Fibroblast of skin of back (primary cell): ENCODE measurements around the gene MALRD1.
"Not testable (repeated sequence)": the region's sequence is repeated elsewhere in the genome, so short reads cannot be mapped to it uniquely, and the experiment has no call there.

ENCODE experiments used
- DNase-seq: peaks from one replicate; pipeline ENCODE4 v3.0.0-alpha.2; 2013

MALRD1 gene

DNA sequence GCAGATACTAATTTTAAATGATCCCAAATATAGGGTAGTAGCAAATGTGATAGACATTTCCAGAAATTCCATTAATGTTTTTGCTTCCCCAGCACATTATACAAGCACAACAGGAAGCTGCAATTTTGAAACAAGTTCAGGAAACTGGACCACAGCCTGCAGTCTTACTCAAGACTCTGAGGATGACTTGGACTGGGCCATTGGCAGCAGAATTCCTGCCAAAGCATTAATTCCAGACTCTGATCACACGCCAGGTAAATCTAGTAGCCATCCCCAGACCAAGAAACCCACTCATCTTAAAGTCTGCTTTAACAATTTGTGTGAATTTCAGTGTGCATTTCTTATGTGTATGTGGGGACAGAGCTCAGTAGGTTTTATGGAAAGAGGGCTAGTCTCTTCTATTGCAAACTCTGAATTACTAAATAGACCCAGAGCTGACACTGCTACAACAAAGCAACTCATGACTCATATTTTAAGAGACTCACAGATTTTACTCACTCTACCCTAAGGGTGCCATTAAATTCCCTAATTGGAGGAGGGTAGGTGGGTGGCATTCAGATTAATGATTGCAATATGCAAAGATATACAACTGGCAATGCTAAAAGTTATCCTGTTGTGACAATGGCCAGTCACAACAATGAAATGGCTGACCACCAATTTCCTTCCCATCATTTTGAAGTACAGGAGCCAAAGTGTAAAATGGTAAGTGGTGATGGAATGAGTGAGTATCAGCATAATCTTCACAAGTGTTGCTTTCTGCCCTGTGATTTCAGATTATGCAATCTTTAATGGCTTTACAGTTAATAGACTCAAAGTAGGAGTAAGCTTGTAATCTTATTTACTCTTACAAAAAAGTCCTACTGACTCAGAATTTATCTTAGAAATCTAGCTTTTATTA lies 450.0 kb downstream of the MALRD1 start:
- DNase-seq = no peak

GRCh38 chr10:19499291-19499770 lies 450.7 kb downstream of the MALRD1 start:
- no peak for DNase-seq

GRCh38 chr10:19500959-19501358 lies 452.4 kb downstream of the MALRD1 start:
- DNase-seq = no peak

- DNase-seq = no peak
These were observed 457.0 kb downstream of the MALRD1 start for GRCh38 chr10:19505320-19506312.

DNA sequence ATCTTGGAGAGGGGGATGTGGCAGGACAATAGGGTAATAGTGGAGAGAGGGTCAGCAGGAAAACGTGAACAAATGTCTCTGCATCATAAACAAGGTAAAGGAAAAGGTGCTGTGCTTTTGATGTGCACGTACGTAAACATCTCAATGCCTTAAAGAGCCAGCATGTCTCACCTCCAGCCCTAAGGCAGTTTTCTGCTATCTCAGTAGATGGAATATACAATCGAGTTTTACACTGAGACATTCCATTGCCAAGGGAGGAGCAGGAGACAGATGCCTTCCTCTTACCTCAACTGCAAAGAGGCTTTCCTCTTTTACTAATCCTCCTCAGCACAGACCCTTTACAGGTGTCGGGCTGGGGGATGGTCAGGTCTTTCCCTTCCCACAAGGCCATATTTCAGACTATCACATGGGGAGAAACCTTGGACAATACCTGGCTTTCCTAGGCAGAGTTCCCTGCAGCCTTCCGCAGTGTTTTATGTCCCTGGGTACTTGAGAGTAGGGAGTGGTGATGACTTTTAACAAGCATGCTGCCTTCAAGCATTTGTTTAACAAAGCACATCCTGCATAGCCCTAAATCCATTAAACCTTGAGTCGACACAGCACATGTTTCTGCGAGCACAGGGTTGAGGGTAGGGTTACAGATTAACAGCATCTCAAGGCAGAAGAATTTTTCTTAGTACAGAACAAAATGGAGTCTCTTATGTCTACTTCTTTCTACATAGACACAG lies 461.6 kb downstream of the MALRD1 start:
- DNase-seq = not testable (repeated sequence)

DNA sequence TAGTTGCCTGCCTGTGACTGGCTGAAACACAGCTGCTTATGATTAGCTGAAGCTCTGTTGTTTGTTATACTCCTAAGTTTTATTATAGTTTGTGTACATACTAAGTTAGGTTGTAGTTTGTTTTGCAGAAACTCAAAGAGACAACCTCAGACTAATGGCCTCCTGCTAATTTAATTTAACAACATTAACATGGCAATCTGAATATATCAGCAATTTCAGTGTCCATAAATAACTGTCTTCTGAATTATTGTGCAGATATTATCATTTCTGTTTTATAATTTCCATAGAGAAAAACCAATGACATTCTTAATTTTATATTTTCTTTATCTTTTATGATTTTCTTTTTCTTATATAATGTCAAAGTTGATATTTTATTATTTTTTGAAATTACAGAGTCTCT lies 469.5 kb downstream of the MALRD1 start:
- no peak for DNase-seq

GRCh38 chr10:19518632-19519031 lies 470.0 kb downstream of the MALRD1 start:
- no peak for DNase-seq

GRCh38 chr10:19531324-19531723 lies 482.7 kb downstream of the MALRD1 start:
- DNase-seq = no peak

- no peak for DNase-seq
These were observed 483.8 kb downstream of the MALRD1 start for GRCh38 chr10:19532411-19532810.

GRCh38 chr10:19541299-19541698 lies 492.7 kb downstream of the MALRD1 start:
- DNase-seq = no peak

GRCh38 chr10:19546224-19546623 lies 497.6 kb downstream of the MALRD1 start:
- no peak for DNase-seq

DNA sequence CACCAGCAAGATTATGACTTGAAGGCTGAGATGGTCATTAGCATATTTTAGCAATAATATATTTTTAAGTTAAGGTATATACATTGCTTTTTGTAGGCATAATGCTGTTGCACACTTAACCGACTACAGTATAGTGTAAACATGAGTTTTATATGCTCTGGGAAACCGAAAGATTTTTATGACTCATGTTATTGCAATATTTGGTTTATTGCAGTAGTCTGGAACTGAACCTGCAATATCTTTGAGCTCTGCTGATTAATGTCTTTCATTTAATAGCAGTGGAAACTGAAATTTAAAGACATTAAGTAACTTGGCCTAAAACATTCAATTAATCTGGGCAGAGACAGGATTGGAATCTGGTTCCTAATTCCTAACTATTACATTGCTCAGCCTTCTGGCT lies 500.9 kb downstream of the MALRD1 start:
- no peak for DNase-seq

DNA sequence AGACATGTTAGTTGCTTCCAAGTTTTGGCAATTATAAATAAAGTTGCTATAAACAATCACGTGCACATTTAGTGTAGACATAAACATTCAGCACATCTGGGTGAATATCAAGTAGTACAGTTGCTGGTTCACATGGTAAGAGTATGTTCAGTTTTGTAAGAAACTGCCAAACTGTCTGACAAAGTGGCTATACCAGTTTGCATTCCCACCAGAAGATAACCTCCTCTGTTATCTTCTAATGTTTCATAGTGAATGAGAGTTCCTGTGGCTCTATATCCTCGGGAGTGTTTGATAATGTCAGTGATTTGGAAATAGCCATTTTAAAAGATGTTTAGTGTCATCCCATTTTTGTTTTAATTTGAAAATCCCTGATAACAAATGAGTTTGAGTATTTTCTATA lies 508.1 kb downstream of the MALRD1 start:
- no peak for DNase-seq

DNA sequence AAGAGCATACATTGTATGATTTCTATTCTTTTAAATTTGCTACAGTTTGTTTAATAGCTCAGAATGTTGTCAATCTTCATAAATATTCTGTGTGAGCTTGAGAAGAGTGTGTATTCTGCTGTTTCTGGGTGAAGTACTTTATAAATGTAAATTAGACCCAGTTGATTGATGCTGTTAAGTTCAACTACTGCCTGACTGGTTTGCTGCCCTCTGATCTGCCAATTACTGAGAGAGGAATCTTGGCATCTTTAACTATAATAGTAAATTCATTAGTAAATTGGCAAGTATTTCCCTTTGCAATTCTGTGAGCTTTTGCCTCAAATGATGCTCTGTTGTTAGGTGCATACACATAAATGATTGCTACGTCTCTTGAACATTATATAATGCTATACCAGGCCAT lies 512.6 kb downstream of the MALRD1 start:
- DNase-seq = no peak

DNA sequence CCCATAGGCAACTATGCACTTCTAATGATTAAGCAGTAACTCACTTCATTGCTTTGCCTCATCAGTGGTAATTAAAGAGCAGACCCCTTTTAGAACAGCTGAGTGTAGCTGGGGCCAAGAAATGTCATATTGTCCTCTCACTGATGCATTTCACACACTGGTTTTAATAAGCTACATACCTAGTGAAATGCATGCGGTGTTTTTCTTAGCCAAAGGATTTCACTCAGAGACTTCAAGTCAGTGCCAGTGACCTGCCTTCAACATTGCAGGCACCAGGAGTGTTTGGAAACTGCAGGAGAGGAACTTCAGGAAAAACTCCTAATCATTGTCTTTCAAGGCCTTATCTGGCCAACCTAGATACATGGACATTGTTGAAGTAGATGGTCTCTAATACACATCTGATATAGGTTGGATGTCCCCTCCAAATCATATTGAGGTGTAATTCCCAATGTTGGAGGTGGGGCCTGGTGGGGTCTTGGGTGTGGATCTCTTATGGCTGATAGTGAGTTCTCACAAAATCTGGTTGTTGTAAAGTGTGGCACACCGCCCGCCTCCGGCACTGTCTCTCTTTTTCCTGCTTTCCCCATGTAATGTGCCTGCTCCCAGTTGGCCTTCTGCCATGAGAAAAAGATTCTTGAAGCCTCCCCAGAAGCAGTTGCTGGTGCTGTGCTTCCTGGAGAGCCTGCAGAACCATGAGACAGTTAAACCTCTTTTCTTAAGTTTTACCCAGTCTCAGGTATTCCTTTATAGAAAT lies 515.0 kb downstream of the MALRD1 start:
- no peak for DNase-seq

DNA sequence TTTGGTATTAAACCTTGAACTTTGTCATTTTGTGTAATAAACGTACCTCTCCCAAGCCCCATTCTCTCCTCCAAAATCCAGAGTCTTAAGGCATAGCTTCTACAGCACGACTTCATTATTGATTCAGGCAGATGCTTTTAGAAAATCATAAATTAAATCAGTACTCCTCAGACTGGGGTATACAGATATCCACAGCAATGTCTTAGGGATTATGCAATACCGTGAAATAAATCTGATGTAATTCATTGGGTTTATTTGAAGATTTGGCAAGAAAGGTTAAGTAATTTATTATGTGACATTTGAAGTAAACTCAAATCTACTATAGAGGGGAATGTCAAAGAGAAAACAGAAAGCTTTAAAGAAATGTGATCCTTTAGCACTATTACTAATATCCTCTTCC lies 521.5 kb downstream of the MALRD1 start:
- DNase-seq = no peak

DNA sequence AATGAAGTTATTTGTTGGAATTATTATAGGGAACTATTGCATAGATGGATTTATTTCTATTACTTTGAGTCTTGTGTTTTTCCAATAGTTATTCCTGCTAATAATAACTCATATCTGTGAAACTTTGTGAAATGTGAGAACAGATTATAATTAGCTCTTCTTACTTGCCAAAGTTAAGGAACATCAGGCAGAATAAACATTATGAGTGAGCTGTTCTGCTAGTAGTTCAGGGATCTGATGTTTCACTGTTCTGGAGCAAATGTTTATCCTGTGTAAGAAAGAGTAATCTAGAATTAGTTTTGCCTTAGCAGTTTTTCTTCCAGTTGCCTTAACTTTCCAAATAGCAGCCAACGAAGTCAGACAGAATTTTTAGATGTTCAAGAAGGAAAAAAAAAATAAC lies 522.4 kb downstream of the MALRD1 start:
- no peak for DNase-seq

DNA sequence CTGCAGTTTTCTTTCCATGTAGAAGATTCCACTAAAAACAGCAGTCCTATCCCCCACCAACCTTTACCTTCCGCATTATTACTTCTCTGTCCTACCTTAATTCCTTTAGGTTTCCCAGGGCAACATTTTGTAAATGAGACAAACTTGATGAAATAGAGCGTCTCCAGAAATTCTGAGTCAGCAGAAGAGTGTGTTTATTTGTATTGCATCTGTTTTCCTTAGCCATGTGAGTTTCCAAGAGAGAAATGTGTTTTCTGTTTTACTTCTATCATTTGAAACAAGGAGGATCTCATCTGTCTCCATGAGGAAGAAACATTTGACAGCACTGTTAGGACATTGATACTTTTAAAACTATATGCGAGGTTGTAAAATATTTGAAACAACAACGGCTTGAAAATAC lies 523.5 kb downstream of the MALRD1 start:
- no peak for DNase-seq

GRCh38 chr10:19576576-19576975 lies 528.0 kb downstream of the MALRD1 start:
- DNase-seq = no peak

- no peak for DNase-seq
These were observed 528.8 kb downstream of the MALRD1 start for GRCh38 chr10:19577381-19577780.

DNA sequence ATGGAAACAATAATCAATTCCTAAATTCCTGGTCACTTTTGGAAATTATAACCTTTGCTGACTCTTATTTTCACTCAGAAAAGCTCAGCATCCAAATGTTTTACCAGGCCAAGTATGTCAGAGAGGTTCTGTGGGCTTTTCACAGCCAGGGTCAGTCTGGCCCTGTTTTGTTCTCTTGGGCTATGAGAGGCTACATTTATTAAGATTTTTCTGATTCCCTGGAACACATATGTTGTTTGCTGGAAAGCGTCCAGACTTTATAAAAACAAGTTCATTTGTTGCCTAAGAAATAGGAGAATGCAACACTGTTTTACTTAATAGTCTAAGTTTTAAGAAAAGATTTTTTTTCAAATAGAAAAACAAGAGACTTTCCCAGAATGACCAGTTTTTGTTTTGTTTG lies 529.2 kb downstream of the MALRD1 start:
- DNase-seq = no peak

GRCh38 chr10:19578571-19578970 lies 530.0 kb downstream of the MALRD1 start:
- no peak for DNase-seq
